CD4-positive, alpha-beta memory T cell (primary cell): ENCODE measurements around the gene PTGES. TPM values are rescaled to one million over a fixed set of nuclear protein-coding genes. Genes with fewer than 3 reads are reported as not detected.

Experiments used
- CTCF ChIA-PET: fragments of 350-600 bp; sonication (Branson Sonifier 250); formaldehyde crosslinking; loops from one replicate; lab custom pipeline; 2021; ENCODE audit warnings: inconsistent platforms; ENCODE audit not compliant: partially characterized antibody; lab: Charles Lee
- POLR2A ChIA-PET: fragments of 350-600 bp; sonication (Branson Sonifier 250); formaldehyde crosslinking; loops from one replicate; lab custom pipeline; 2021; ENCODE audit not compliant: partially characterized antibody; lab: Charles Lee
- DNase-seq, 5 donors: peaks; one replicate each; pipeline versions ENCODE4 v3.0.0 to v3.0.0-alpha.2; 2020 to 2022; ENCODE audit warnings: mixed read lengths in 1 of 5
- H3K27ac ChIP-seq: one replicate; pipeline ENCODE4 v1.7.0; 2013; ENCODE audit warnings: low read depth, low read length
- H3K27me3 ChIP-seq: 2 replicates; pipeline ENCODE4 v1.7.0; 2013; ENCODE audit warnings: mild to moderate bottlenecking, low read length, moderate library complexity; ENCODE audit not compliant: insufficient read depth
- H3K36me3 ChIP-seq: 2 replicates; pipeline ENCODE4 v1.7.0; 2013; ENCODE audit warnings: mild to moderate bottlenecking, low read length, moderate library complexity; ENCODE audit not compliant: insufficient read depth
- H3K4me1 ChIP-seq: 2 replicates; pipeline ENCODE4 v1.7.0; 2013; ENCODE audit warnings: mild to moderate bottlenecking, low read length, moderate library complexity; ENCODE audit not compliant: insufficient read depth
- H3K4me3 ChIP-seq, 2 donors: one replicate each; pipeline ENCODE4 v1.7.0; 2013; ENCODE audit warnings: low read length in 2 of 2, mild to moderate bottlenecking in 1 of 2
- H3K9me3 ChIP-seq, 2 donors: one replicate each; pipeline ENCODE4 v1.7.0; 2013; ENCODE audit warnings: low read length in 2 of 2, control low read depth in 1 of 2; ENCODE audit not compliant: control insufficient read depth in 1 of 2
- H3K27ac Mint-ChIP-seq, 7 donors: one replicate each; pipeline ENCODE4 v1.8.0; 2020 to 2021; ENCODE audit warnings: mixed read lengths in 7 of 7, mild to moderate bottlenecking in 6 of 7, inconsistent platforms in 3 of 7, moderate library complexity in 3 of 7
- H3K27me3 Mint-ChIP-seq, 2 donors: one replicate each; pipeline ENCODE4 v1.8.0; 2020 to 2021; ENCODE audit warnings: mixed read lengths in 2 of 2
- H3K36me3 Mint-ChIP-seq, 2 donors: one replicate each; pipeline ENCODE4 v1.8.0; 2020 to 2021; ENCODE audit warnings: mixed read lengths in 2 of 2, inconsistent platforms in 1 of 2, mild to moderate bottlenecking in 1 of 2
- H3K4me1 Mint-ChIP-seq, 4 donors: one replicate each; pipeline ENCODE4 v1.8.0; 2020 to 2021; ENCODE audit warnings: mixed read lengths in 4 of 4, mild to moderate bottlenecking in 1 of 4
- H3K4me3 Mint-ChIP-seq, 8 donors: one replicate each; pipeline ENCODE4 v1.8.0; 2020 to 2021; ENCODE audit warnings: mixed read lengths in 8 of 8, mild to moderate bottlenecking in 7 of 8, moderate library complexity in 6 of 8, inconsistent platforms in 3 of 8
- H3K9me3 Mint-ChIP-seq, 8 donors: one replicate each; pipeline ENCODE4 v1.8.0; 2020 to 2021; ENCODE audit warnings: mixed read lengths in 8 of 8, mild to moderate bottlenecking in 5 of 8, inconsistent platforms in 3 of 8, moderate library complexity in 1 of 8
- intact Hi-C: fragments of 100-400 bp; cut with micrococcal nuclease; formaldehyde crosslinking; loops from one replicate; pipeline ENCODE4 v1.15.1; 2023
- polyA plus RNA-seq, 2 donors: library from polyadenylated mRNA; unstranded; fragments of 300-500 nt; fragmentation: Illumina TruSeq; gene quantifications; one replicate each; pipeline ENCODE4 v1.2.3, GENCODE V29; 2021
- total RNA-seq, 2 experiments: library from RNA; stranded (reverse); gene quantifications; one replicate each; pipeline ENCODE4 v1.2.3, GENCODE V29; 2021

Gene PTGES
- total and polyA plus RNA-seq, 4 experiments from 2014 or later = not detected

DNA sequence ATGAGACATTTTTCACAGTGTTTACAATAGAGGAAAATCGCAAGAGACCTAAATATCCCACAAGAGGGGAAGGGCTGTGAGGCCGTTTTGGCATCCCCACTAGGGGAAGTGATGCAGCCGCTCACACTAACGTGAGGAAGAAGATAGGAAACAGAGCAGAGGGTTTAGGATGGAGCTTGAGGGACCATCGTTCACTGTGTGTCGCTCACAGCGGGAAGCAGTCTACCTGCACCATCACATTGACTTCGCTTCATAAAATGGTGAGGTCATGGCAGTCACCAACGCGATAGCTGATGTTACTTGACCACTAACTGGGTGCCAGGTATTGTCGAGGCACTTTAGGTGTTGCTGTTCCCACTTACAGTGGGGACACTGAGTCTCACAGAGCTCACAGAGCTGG lies 51.8 kb downstream of the PTGES start:
- Histone ChIP-seq H3K36me3 (no peaks in the 10 kb centered on the region), H3K4me1 (no peaks in the 10 kb centered on the region), H3K27me3 (peaks cover 9% of the 10 kb centered on the region), H3K4me3 (no peak overlapping the region), H3K9me3 (no peaks in the 10 kb centered on the region), H3K27ac (no peak overlapping the region)
- peak overlapping the region in 1 of 7 donors; percentile 16 for H3K27ac Mint-ChIP-seq
- ChIA-PET CTCF (no interaction called here), POLR2A (no interaction called here)
- intact Hi-C loops = no loop called here
- peaks cover 16 to 18% of the 10 kb centered on the region in 2 donors for H3K27me3 Mint-ChIP-seq
- peaks cover 0 to 6% (median 1%) of the 10 kb centered on the region in 4 donors for H3K4me1 Mint-ChIP-seq
- no peaks in the 10 kb centered on the region for H3K9me3 Mint-ChIP-seq
- no peak for DNase-seq
- H3K36me3 Mint-ChIP-seq = no peaks in the 10 kb centered on the region
- no peak overlapping the region for H3K4me3 Mint-ChIP-seq

DNA sequence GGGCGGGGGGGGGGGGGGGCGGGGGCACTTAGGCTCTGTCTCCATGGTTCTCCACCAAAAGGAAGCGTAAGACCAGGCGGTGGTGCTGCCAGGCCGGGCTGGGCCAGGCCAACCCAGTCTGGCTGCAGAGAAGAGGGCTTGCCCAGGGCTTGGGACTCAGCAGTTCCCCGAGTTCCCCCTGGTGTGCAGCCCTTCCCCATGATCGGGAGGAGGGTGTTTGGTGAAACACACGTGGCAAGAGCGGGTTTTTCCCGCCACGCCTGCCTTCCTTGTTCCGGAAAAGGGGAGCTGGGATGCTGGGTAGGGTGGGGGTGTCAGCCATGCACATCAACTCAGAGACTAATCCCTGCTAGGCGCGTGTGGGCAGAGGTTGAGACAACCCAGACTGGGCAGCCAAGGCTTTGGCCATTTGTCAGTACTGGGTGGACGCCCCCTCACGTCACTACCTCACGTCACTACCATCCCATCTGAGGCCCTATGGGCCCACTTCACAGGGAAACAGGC lies 54.5 kb downstream of the PTGES start:
- Mint-ChIP-seq H3K36me3 (no peaks in the 10 kb centered on the region), H3K4me3 (no peak overlapping the region), H3K27ac (no peak overlapping the region), H3K4me1 (peaks cover 0 to 6% (median 1%) of the 10 kb centered on the region in 4 donors), H3K27me3 (peaks cover 26 to 28% of the 10 kb centered on the region in 2 donors), H3K9me3 (no peaks in the 10 kb centered on the region)
- POLR2A ChIA-PET = no interaction called here
- Histone ChIP-seq H3K27ac (no peak overlapping the region), H3K27me3 (peaks cover 9% of the 10 kb centered on the region), H3K9me3 (no peaks in the 10 kb centered on the region), H3K4me1 (no peaks in the 10 kb centered on the region), H3K36me3 (no peaks in the 10 kb centered on the region), H3K4me3 (no peak overlapping the region)
- intact Hi-C loops = no loop called here
- DNase-seq = no peak
- CTCF ChIA-PET = no interaction called here

DNA sequence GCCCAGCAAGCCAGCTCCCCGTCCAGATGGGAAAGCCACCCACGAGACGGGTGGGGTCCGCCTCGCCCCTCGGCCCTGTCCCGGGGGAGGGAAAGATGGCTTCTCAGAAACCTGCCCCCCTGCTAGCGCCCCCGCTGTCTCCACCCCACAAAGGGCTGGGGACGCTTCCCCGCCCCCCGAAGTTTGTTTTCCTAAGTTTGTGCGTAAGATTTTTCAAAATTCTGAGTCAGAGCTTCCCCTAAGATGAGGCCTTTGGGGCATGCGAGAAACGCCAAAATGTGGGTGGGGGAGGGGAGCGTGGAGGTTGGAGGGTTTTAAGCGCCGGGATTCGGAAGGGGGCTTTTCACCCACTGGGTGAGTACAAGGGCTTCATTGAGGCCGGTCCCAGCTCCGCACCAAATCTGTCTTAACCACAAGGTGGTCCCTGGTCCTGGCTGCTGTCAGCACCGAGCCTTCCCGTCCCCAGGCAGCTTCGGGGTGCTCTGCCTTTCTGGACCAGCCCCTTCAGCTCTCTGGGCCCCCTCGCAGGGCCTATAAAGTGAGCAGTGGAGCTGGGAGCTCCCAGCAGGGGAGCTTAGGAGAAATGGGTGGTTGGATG lies 55.1 kb downstream of the PTGES start:
- H3K27me3 Mint-ChIP-seq = peaks cover 28 to 30% of the 10 kb centered on the region in 2 donors
- peaks cover 0 to 6% (median 1%) of the 10 kb centered on the region in 4 donors for H3K4me1 Mint-ChIP-seq
- Histone ChIP-seq H3K4me1 (no peaks in the 10 kb centered on the region), H3K36me3 (no peaks in the 10 kb centered on the region), H3K27me3 (peaks cover 9% of the 10 kb centered on the region), H3K4me3 (no peak overlapping the region), H3K27ac (no peak overlapping the region), H3K9me3 (no peaks in the 10 kb centered on the region)
- no peaks in the 10 kb centered on the region for H3K36me3 Mint-ChIP-seq
- POLR2A ChIA-PET = no interaction called here
- CTCF ChIA-PET = no interaction called here
- no peak overlapping the region for H3K27ac Mint-ChIP-seq
- H3K9me3 Mint-ChIP-seq = no peaks in the 10 kb centered on the region
- intact Hi-C loops = no loop called here
- DNase-seq = no peak
- no peak overlapping the region for H3K4me3 Mint-ChIP-seq

DNA sequence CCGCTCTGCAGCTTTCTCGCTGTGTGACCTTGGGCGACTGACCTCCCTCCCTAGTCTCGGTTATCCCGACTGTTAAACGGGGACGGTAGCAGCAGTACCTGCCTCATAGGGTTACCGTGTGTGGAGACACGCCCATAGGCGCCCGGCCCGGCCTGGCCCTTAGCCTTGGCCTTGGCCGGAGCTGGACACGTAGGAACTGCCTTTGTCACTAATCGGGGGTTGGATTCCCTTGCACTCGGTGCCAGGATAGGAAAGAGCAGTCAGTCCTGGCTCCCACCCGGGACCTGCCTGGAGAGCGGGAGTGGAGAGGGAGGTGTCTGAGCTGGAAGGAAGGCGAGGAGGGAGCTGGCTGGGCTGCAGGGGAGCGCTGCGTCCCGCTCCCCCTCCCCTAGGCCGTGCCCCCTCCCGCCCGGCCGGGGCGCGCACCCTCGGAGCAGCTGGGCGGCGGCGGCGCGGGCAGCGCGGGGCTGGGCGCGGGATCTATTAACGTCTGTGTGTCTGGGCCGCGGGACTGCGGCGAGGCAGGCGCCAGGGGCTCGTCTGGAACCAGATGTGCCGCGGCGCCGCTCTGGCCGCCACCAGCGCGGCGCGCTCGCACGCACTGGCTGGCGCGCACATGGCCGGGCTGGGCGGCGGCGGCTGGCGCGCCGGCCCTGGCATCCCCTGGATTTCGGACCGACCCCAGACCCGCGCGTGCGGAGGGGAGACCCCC lies 55.7 kb downstream of the PTGES start:
- peaks cover 0 to 6% (median 1%) of the 10 kb centered on the region in 4 donors for H3K4me1 Mint-ChIP-seq
- Histone ChIP-seq H3K27me3 (peaks cover 9% of the 10 kb centered on the region), H3K9me3 (no peaks in the 10 kb centered on the region), H3K27ac (no peak overlapping the region), H3K4me1 (no peaks in the 10 kb centered on the region), H3K36me3 (no peaks in the 10 kb centered on the region), H3K4me3 (no peak overlapping the region)
- H3K27me3 Mint-ChIP-seq = peaks cover 28 to 30% of the 10 kb centered on the region in 2 donors
- ChIA-PET CTCF (no interaction called here), POLR2A (no interaction called here)
- no peak for DNase-seq
- H3K36me3 Mint-ChIP-seq = no peaks in the 10 kb centered on the region
- H3K27ac Mint-ChIP-seq = no peak overlapping the region
- intact Hi-C loops = no loop called here
- H3K9me3 Mint-ChIP-seq = no peaks in the 10 kb centered on the region
- peak overlapping the region in 3 of 8 donors; percentile 46 to 62 (median 59) for H3K4me3 Mint-ChIP-seq

DNA sequence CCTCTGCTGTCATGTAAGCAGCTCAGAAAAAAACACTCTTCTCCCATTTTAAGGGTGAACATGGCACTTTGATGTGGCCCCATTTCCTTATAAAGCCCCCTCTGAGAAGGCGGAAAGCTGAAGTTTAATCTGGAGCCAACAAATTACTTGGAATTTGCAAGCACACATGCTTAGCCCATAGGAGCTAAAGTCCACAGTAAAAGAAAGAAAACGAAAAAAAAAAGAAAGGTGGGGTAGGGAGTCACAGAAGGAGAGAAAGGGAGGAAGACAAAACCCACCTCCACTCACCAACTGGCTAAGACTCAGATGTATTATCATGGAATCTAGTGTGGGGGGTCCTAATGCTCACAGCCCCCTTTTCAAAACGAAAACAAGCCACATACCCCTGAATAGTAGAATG lies 57.0 kb downstream of the PTGES start:
- intact Hi-C loops = no loop called here
- Mint-ChIP-seq H3K27ac (no peak overlapping the region), H3K4me1 (peaks cover 0 to 6% (median 1%) of the 10 kb centered on the region in 4 donors), H3K36me3 (no peaks in the 10 kb centered on the region), H3K4me3 (no peak overlapping the region), H3K9me3 (no peaks in the 10 kb centered on the region), H3K27me3 (peaks cover 27 to 29% of the 10 kb centered on the region in 2 donors)
- Histone ChIP-seq H3K27me3 (peaks cover 9% of the 10 kb centered on the region), H3K4me3 (no peak overlapping the region), H3K36me3 (no peaks in the 10 kb centered on the region), H3K9me3 (no peaks in the 10 kb centered on the region), H3K4me1 (no peaks in the 10 kb centered on the region), H3K27ac (no peak overlapping the region)
- POLR2A ChIA-PET = no interaction called here
- CTCF ChIA-PET = no interaction called here
- no peak for DNase-seq

DNA sequence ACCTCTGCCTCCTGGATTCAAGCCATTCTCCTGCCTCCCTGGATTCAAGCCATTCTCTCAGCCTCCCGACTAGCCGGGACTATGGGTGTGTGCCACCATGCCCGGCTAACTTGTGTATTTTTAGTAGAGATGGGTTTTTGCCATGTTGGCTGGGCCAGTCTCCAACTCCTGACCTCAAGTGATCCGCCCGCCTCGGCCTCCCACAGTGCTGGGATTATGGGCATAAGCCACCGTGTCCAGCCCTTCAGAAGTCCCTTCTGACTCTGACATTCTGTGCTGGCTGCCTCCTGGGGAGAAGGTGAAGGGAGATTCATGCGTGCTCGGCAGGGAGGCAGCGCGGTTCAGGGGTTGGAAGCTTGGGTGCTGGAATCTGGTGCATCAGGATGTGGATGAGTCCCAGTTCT lies 58.6 kb downstream of the PTGES start:
- no peak overlapping the region for H3K27ac ChIP-seq
- ChIA-PET CTCF (no interaction called here), POLR2A (no interaction called here)
- no peaks in the 10 kb centered on the region for H3K4me1 ChIP-seq
- H3K9me3 Mint-ChIP-seq = no peaks in the 10 kb centered on the region
- no peaks in the 10 kb centered on the region for H3K36me3 Mint-ChIP-seq
- H3K4me3 ChIP-seq = no peak overlapping the region
- DNase-seq = no peak
- peaks cover 0 to 6% (median 1%) of the 10 kb centered on the region in 4 donors for H3K4me1 Mint-ChIP-seq
- intact Hi-C loops = no loop called here
- peaks cover 9% of the 10 kb centered on the region for H3K27me3 ChIP-seq
- no peak overlapping the region for H3K4me3 Mint-ChIP-seq
- H3K27ac Mint-ChIP-seq = no peak overlapping the region
- H3K36me3 ChIP-seq = no peaks in the 10 kb centered on the region
- no peaks in the 10 kb centered on the region for H3K9me3 ChIP-seq
- peaks cover 18 to 20% of the 10 kb centered on the region in 2 donors for H3K27me3 Mint-ChIP-seq

DNA sequence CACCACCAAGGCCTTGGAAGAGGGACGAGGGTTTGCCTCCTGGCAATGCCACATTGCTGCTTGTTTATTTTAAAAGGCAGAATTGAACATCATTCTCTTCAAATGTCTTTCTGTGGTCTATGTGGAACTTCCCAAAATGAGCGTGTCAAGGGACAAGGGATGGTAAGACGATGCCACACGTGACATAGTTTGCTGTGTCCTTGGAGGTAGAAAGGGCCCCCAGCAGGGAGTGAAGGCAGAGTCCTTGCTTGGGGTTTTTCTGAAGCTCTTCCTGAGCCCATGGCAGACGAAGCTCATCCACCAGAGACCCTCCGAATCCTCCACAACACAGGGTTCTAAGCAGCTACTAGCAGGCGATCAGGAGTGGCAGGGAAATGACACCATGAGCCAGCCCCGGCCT lies 59.1 kb downstream of the PTGES start:
- H3K9me3 ChIP-seq = no peaks in the 10 kb centered on the region
- ChIA-PET POLR2A (no interaction called here), CTCF (no interaction called here)
- no peaks in the 10 kb centered on the region for H3K36me3 ChIP-seq
- Mint-ChIP-seq H3K4me1 (peaks cover 0 to 6% (median 1%) of the 10 kb centered on the region in 4 donors), H3K27ac (no peak overlapping the region), H3K36me3 (no peaks in the 10 kb centered on the region), H3K4me3 (no peak overlapping the region), H3K9me3 (no peaks in the 10 kb centered on the region), H3K27me3 (peaks cover 17% of the 10 kb centered on the region in 2 donors)
- H3K4me3 ChIP-seq = no peak overlapping the region
- intact Hi-C loops = no loop called here
- no peak for DNase-seq
- H3K4me1 ChIP-seq = no peaks in the 10 kb centered on the region
- H3K27me3 ChIP-seq = peaks cover 8% of the 10 kb centered on the region
- no peak overlapping the region for H3K27ac ChIP-seq
